Measurements from ENCODE around the gene PDXK.
"Not testable (repeated sequence)": the region's sequence is repeated elsewhere in the genome, so short reads cannot be mapped to it uniquely, and the experiment has no call there.

Gene PDXK

GRCh38 chr21:43712268-43712942 lies 6.5 kb upstream of the PDXK start:
- no peak for DNase-seq (ENCODE audit: low spot score)
- TF ChIP-seq CTCF (IDR thresholded peaks at IDR 0.05; ENCODE audit: extremely low read depth, missing control alignments), result no peak

GRCh38 chr21:43713123-43713522 lies 5.8 kb upstream of the PDXK start:
- not testable (repeated sequence) for DNase-seq (ENCODE audit: low spot score)

- no peak for TF ChIP-seq CTCF (IDR thresholded peaks at IDR 0.05; ENCODE audit: extremely low read depth, missing control alignments)
- peak; percentile 69 for DNase-seq (ENCODE audit: low spot score)
Measured at GRCh38 chr21:43716376-43717165, 2.4 kb upstream of the PDXK start.

GRCh38 chr21:43717166-43717853 lies 1.6 kb upstream of the PDXK start:
- no peak for DNase-seq (ENCODE audit: low spot score)
- no peak for TF ChIP-seq CTCF (IDR thresholded peaks at IDR 0.05; ENCODE audit: extremely low read depth, missing control alignments)

GRCh38 chr21:43717967-43718871 lies 710 bp upstream of the PDXK start:
- no peak for TF ChIP-seq CTCF (IDR thresholded peaks at IDR 0.05; ENCODE audit: extremely low read depth, missing control alignments)
- DNase-seq (ENCODE audit: low spot score), result no peak

- no peak for DNase-seq (ENCODE audit: low spot score)
- no peak for TF ChIP-seq CTCF (IDR thresholded peaks at IDR 0.05; ENCODE audit: extremely low read depth, missing control alignments)
Measured at GRCh38 chr21:43719748-43720538, 1.0 kb downstream of the PDXK start.
